OCI-LY7 (cell line): ENCODE data around the gene HTATSF1. TPM values are rescaled to one million over a fixed set of nuclear protein-coding genes. Genes with fewer than 3 reads are reported as not detected.

Experiments
- Bru-seq: library from RNA; stranded (reverse); fragments of 400-500 nt; gene quantifications from one replicate; lab custom pipeline; 2021; lab: Mats Ljungman, UMichigan
- BruChase-seq, 2 experiments: library from RNA; stranded (reverse); fragments of 400-500 nt; gene quantifications; one replicate each; lab custom pipeline; 2021; lab: Mats Ljungman, UMichigan
- BruUV-seq: library from RNA; stranded (reverse); fragments of 400-500 nt; replicated peaks from 2 replicates; lab custom pipeline; 2021; lab: Mats Ljungman, UMichigan
- CTCF ChIA-PET: fragments of 300-600 bp; sonication (Branson Sonifier 250); formaldehyde crosslinking; loops from one replicate; lab custom pipeline; 2022; ENCODE audit warnings: antibody characterized with exemption; ENCODE audit not compliant: unreplicated experiment; lab: Charles Lee
- POLR2A ChIA-PET: fragments of 300-600 bp; sonication (Branson Sonifier 250); formaldehyde crosslinking; loops from one replicate; lab custom pipeline; 2022; ENCODE audit warnings: antibody characterized with exemption; lab: Charles Lee
- DNase-seq: peaks from one replicate; pipeline ENCODE4 v3.0.0-alpha.2; 2015; ENCODE audit warnings: low spot score
- H2AFZ ChIP-seq: fragments of 200-600 bp; sonication (generic), shearing (Covaris generic); 2 replicates; pipeline ENCODE4 v1.6.1; 2014; ENCODE audit warnings: mild to moderate bottlenecking, antibody characterized with exemption, low read length, moderate library complexity
- H3K27ac ChIP-seq: fragments of 200-600 bp; sonication (generic); 2 replicates; pipeline ENCODE4 v1.5.1; 2014; ENCODE audit warnings: mixed run types, low read depth, mild to moderate bottlenecking, moderate library complexity, low read length, inconsistent platforms; ENCODE audit not compliant: poor library complexity, severe bottlenecking
- H3K36me3 ChIP-seq: fragments of 200-600 bp; sonication (generic); 2 replicates; pipeline ENCODE4 v1.6.1; 2014; ENCODE audit warnings: mild to moderate bottlenecking, antibody characterized with exemption, low read length, moderate library complexity, mixed read lengths; ENCODE audit not compliant: insufficient read depth
- H3K4me1 ChIP-seq: fragments of 200-600 bp; sonication (generic); 2 replicates; pipeline ENCODE4 v1.5.1; 2014; ENCODE audit warnings: mild to moderate bottlenecking, low read length; ENCODE audit not compliant: insufficient read depth, poor library complexity, severe bottlenecking
- H3K4me2 ChIP-seq: fragments of 200-600 bp; sonication (generic); 2 replicates; pipeline ENCODE4 v1.6.1; 2014; ENCODE audit warnings: mild to moderate bottlenecking, low read length
- H3K4me3 ChIP-seq: fragments of 200-600 bp; sonication (generic); 2 replicates; pipeline ENCODE4 v1.5.1; 2014; ENCODE audit warnings: mild to moderate bottlenecking, low read depth, low read length; ENCODE audit not compliant: poor library complexity, severe bottlenecking
- H3K79me2 ChIP-seq: fragments of 200-600 bp; sonication (generic); 2 replicates; pipeline ENCODE4 v1.6.1; 2016; ENCODE audit warnings: low read depth, mild to moderate bottlenecking, low read length, moderate library complexity, mixed read lengths; ENCODE audit not compliant: insufficient read depth
- H3K9me2 ChIP-seq: fragments of 200-600 bp; sonication (generic); 2 replicates; pipeline ENCODE4 v1.6.1; 2016; ENCODE audit warnings: mild to moderate bottlenecking, low read length, mixed read lengths; ENCODE audit not compliant: insufficient read depth
- H3K9me3 ChIP-seq: fragments of 200-600 bp; sonication (generic); 2 replicates; pipeline ENCODE4 v1.6.1; 2014; ENCODE audit warnings: mild to moderate bottlenecking, mixed run types, low read length, mixed read lengths
- H4K20me1 ChIP-seq: fragments of 200-600 bp; sonication (generic); 2 replicates; pipeline ENCODE4 v1.6.1; 2014; ENCODE audit warnings: mild to moderate bottlenecking, antibody characterized with exemption, low read length, moderate library complexity, mixed read lengths; ENCODE audit not compliant: insufficient read depth
- CTCF ChIP-seq: fragments of 200-600 bp; sonication (generic); conservative IDR thresholded peaks from 2 replicates; pipeline ENCODE4 v1.5.1; 2014; ENCODE audit warnings: mild to moderate bottlenecking, antibody characterized with exemption, low read length, moderate library complexity, mixed read lengths
- EZH2phosphoT487 ChIP-seq: fragments of 200-600 bp; sonication (generic); IDR thresholded peaks from 2 replicates; pipeline ENCODE4 v1.6.1; 2018; ENCODE audit warnings: low read depth, borderline replicate concordance, mild to moderate bottlenecking, mixed run types, antibody characterized with exemption, low read length, moderate library complexity, mixed read lengths
- intact Hi-C: fragments of 100-400 bp; cut with micrococcal nuclease; formaldehyde crosslinking; loops from one replicate; pipeline ENCODE4 v1.10.0; 2022; ENCODE audit not compliant: unreplicated experiment
- long read RNA-seq: library from polyadenylated mRNA; stranded (forward); transcript quantifications from one replicate; pipeline ENCODE4 v2.0.0, GENCODE V29; 2022
- total RNA-seq, 2 experiments: library from RNA; depleted of rRNA in 1 of 2; stranded (reverse); fragments of >200 nt in 1 of 2; shearing (Covaris generic) in 1 of 2; gene quantifications; 2 replicates each; pipeline ENCODE4 v1.2.3, GENCODE V29; 2014 to 2022

HTATSF1 gene
- 58.1 and 68.6 TPM in 2 replicates for total RNA-seq (2014; rRNA removed; shearing (Covaris generic))
- 39.0 and 40.6 TPM in 2 replicates for total RNA-seq (2022)
- Bru-seq, nascent RNA: percentile 88 among the genes with signal in this experiment
- percentile 95 among the genes with signal in this experiment for BruChase-seq, experiment 1, labeled RNA remaining after a 6-hour chase
- percentile 92 among the genes with signal in this experiment for BruChase-seq, experiment 2, labeled RNA remaining after a 2-hour chase
- long read RNA-seq, transcript HTATSF1-201 (9 exons, 2,775 nt): major isoform, 98 of 191 reads
- long read RNA-seq, transcript HTATSF1-204 (10 exons, 3,019 nt): minor isoform, 52 of 191 reads
- long read RNA-seq, partial matches to known transcripts: 8 of 191 reads
- long read RNA-seq, other reads (novel, unspliced or antisense): 33 of 191 reads

GRCh38 chrX:136497556-136498052 lies at the start of gene HTATSF1:
Gene HTATSF1 (plus strand): TSS chrX:136497592. CDS start chrX:136497685, 93 bp downstream.
- no TSS peak for BruUV-seq
- peak within 1 kb of the TSS; percentile 92 for H3K4me3 ChIP-seq
- intact Hi-C loops: loop anchor here (5.0 to 10.0 kb wide), 4 partner anchors 223 to 525 kb away; partner anchors contain the start of genes ARHGEF6 and MMGT1
- H3K9me2 ChIP-seq: no peaks in the 10 kb centered on the region
- no peaks in the 10 kb centered on the region for H4K20me1 ChIP-seq
- H2AFZ ChIP-seq: peak within 1 kb of the TSS; percentile 94
- peak within 1 kb of the TSS; percentile 90 for H3K4me2 ChIP-seq
- POLR2A ChIA-PET: interaction anchor here (0.6 to 1.6 kb wide), 2 partner anchors 17 to 1705 kb away, joined by 3 read pairs; no protein-coding TSS in a partner anchor
- TF ChIP-seq EZH2phosphoT487: no peak
- TF ChIP-seq CTCF: no peak
- H3K36me3 ChIP-seq: peaks cover 35% of the 10 kb centered on the region
- H3K79me2 ChIP-seq: peaks cover 33% of the 10 kb centered on the region
- peak within 1 kb of the TSS; percentile 90 for H3K27ac ChIP-seq
- H3K4me1 ChIP-seq: peaks cover 18% of the 10 kb centered on the region
- CTCF ChIA-PET: no interaction called here
- H3K9me3 ChIP-seq: no peaks in the 10 kb centered on the region
- no peak for DNase-seq

GRCh38 chrX:136447968-136448367 lies 49.4 kb upstream of the HTATSF1 start:
- intact Hi-C loops: no loop called here
- H3K27ac ChIP-seq: no peak overlapping the region
- TF ChIP-seq EZH2phosphoT487: no peak
- no peak for TF ChIP-seq CTCF
- ChIA-PET CTCF (no interaction called here), POLR2A (no interaction called here)
- no TSS peak for BruUV-seq
- no peak overlapping the region for H3K4me3 ChIP-seq
- H4K20me1 ChIP-seq: no peaks in the 10 kb centered on the region
- H3K9me3 ChIP-seq: no peaks in the 10 kb centered on the region
- H3K9me2 ChIP-seq: no peaks in the 10 kb centered on the region
- DNase-seq: no peak
- no peaks in the 10 kb centered on the region for H3K36me3 ChIP-seq
- no peaks in the 10 kb centered on the region for H3K4me1 ChIP-seq
- H3K4me2 ChIP-seq: no peak overlapping the region
- H2AFZ ChIP-seq: no peak overlapping the region
- H3K79me2 ChIP-seq: no peaks in the 10 kb centered on the region
